Endothelial cell of umbilical vein (primary cell): ENCODE data around the gene SERPINA5. TPM values are rescaled to one million over a fixed set of nuclear protein-coding genes. Genes with fewer than 3 reads are reported as not detected.
"Not testable (repeated sequence)": the region's sequence is repeated elsewhere in the genome, so short reads cannot be mapped to it uniquely, and the experiment has no call there.

ENCODE experiments used
- BruUV-seq: library from RNA; stranded (reverse); fragments of 400-500 nt; replicated peaks from 2 replicates; lab custom pipeline; 2021; lab: Mats Ljungman, UMichigan
- CTCF ChIA-PET: fragments of 300-600, 350-600 bp; sonication (Branson Sonifier 250); formaldehyde crosslinking; loops from one replicate; lab custom pipeline; 2021; ENCODE audit warnings: antibody characterized with exemption, inconsistent platforms; lab: Charles Lee
- POLR2A ChIA-PET: fragments of 300-600, 350-600 bp; sonication (Branson Sonifier 250); formaldehyde crosslinking; loops from one replicate; lab custom pipeline; 2021; ENCODE audit warnings: antibody characterized with exemption, inconsistent platforms; lab: Charles Lee
- DNase-seq: peaks from one replicate; pipeline ENCODE4 v3.0.0-alpha.2; 2011; ENCODE audit warnings: low read depth, low spot score
- FAIRE-seq: peaks from 2 replicates; lab custom pipeline; 2011; peaks lifted over from hg19 to GRCh38; lab: Jason Lieb, UNC
- H2AFZ ChIP-seq: 2 replicates; pipeline ENCODE4 v1.6.0; 2012; ENCODE audit warnings: low read depth, low read length, control low read depth, inconsistent platforms
- H3K27ac ChIP-seq: 2 replicates; pipeline ENCODE4 v1.5.1; 2011; ENCODE audit warnings: low read depth, mild to moderate bottlenecking, control low read depth, low read length, moderate library complexity; ENCODE audit not compliant: insufficient read depth
- H3K27me3 ChIP-seq, 2 experiments: 2 replicates each; pipeline versions ENCODE4 v1.6.0 to v1.6.1; 2011; ENCODE audit warnings: low read length in 2 of 2, mixed read lengths in 1 of 2; ENCODE audit not compliant: control insufficient read depth in 2 of 2, insufficient read depth in 2 of 2
- H3K36me3 ChIP-seq, 2 experiments: 2 replicates in 1 of 2; 3 replicates in 1 of 2; pipeline ENCODE4 v1.5.1; 2011; ENCODE audit warnings: low read length in 2 of 2, mild to moderate bottlenecking in 1 of 2, moderate library complexity in 1 of 2; ENCODE audit not compliant: control insufficient read depth in 2 of 2, insufficient read depth in 2 of 2; ENCODE audit errors: extremely low read depth in 1 of 2
- H3K4me1 ChIP-seq: 3 replicates; pipeline ENCODE4 v1.5.1; 2011; ENCODE audit warnings: mild to moderate bottlenecking, low read length; ENCODE audit not compliant: control insufficient read depth, insufficient read depth; ENCODE audit errors: extremely low read depth
- H3K4me2 ChIP-seq: 2 replicates; pipeline ENCODE4 v1.6.1; 2011; ENCODE audit warnings: low read length, control low read depth, mixed read lengths; ENCODE audit not compliant: insufficient read depth
- H3K4me3 ChIP-seq, 3 experiments: fragments of 200-600 bp in 1 of 3; sonication (generic), shearing (Covaris generic) in 1 of 3; replicated peaks in 1 of 3; 2 replicates each; pipeline ENCODE4 v1.5.1; 2011 to 2016; ENCODE audit warnings: control low read depth in 3 of 3, low read length in 3 of 3, mild to moderate bottlenecking in 2 of 3, inconsistent platforms in 1 of 3, low read depth in 1 of 3, moderate library complexity in 1 of 3; ENCODE audit not compliant: insufficient read depth in 1 of 3
- H3K79me2 ChIP-seq: 2 replicates; pipeline ENCODE4 v1.6.0; 2012; ENCODE audit warnings: low read length, inconsistent platforms; ENCODE audit not compliant: control insufficient read depth, insufficient read depth
- H3K9ac ChIP-seq: replicated peaks from 2 replicates; pipeline ENCODE3; 2011; ENCODE audit warnings: low read length, control low read depth; ENCODE audit not compliant: insufficient read depth; ENCODE audit errors: extremely low read depth
- H3K9me1 ChIP-seq: replicated peaks from 3 replicates; pipeline ENCODE4 v1.6.0; 2011; ENCODE audit warnings: mild to moderate bottlenecking, low read length; ENCODE audit not compliant: control insufficient read depth, insufficient read depth; ENCODE audit errors: extremely low read depth
- H3K9me3 ChIP-seq: replicated peaks from 2 replicates; pipeline ENCODE4 v1.5.1; 2012; ENCODE audit warnings: low read length, inconsistent platforms; ENCODE audit not compliant: control insufficient read depth, insufficient read depth
- H4K20me1 ChIP-seq: replicated peaks from 2 replicates; pipeline ENCODE3; 2011; ENCODE audit warnings: mild to moderate bottlenecking, low read length; ENCODE audit not compliant: control insufficient read depth, insufficient read depth; ENCODE audit errors: extremely low read depth
- EZH2 ChIP-seq: IDR thresholded peaks from 2 replicates; pipeline ENCODE4 v1.6.1; 2012; ENCODE audit warnings: borderline replicate concordance, low read depth, mild to moderate bottlenecking, moderate library complexity, low read length, inconsistent platforms; ENCODE audit not compliant: severe bottlenecking
- FOS ChIP-seq: IDR thresholded peaks from 2 replicates; pipeline ENCODE4 v1.6.1; 2011; ENCODE audit warnings: mild to moderate bottlenecking, low read length, moderate library complexity, borderline replicate concordance; ENCODE audit not compliant: insufficient read depth
- GATA2 ChIP-seq: IDR thresholded peaks from 2 replicates; pipeline ENCODE4 v1.7.0; 2011; ENCODE audit warnings: low read depth, mild to moderate bottlenecking, moderate library complexity, mixed read lengths, low read length; ENCODE audit not compliant: insufficient read length, insufficient read depth
- JUN ChIP-seq: IDR thresholded peaks from 2 replicates; pipeline ENCODE4 v1.6.1; 2011; ENCODE audit warnings: borderline replicate concordance, low read depth; ENCODE audit not compliant: insufficient read length, insufficient read depth
- MYC ChIP-seq: IDR thresholded peaks from one replicate; pipeline ENCODE4 v1.6.1; 2011; ENCODE audit warnings: mild to moderate bottlenecking, low read depth, low read length
- POLR2A ChIP-seq: IDR thresholded peaks from 2 replicates; pipeline ENCODE4 v1.6.1; 2012; ENCODE audit warnings: low read depth, mild to moderate bottlenecking, control low read depth, low read length
- POLR2AphosphoS5 ChIP-seq: IDR thresholded peaks from 2 replicates; pipeline ENCODE4 v1.6.1; 2012; ENCODE audit warnings: low read depth, mild to moderate bottlenecking, control low read depth, low read length, moderate library complexity; ENCODE audit not compliant: insufficient read depth
- dilution Hi-C: fragments of 300-500 bp; cut with MboI; formaldehyde crosslinking; loops from one replicate; pipeline ENCODE4 v1.15.0; 2019; ENCODE audit warnings: low sequenced_read_pairs; ENCODE audit not compliant: extremely low pct_ligation_motif_present
- intact Hi-C: fragments of 100-400 bp; cut with micrococcal nuclease; formaldehyde crosslinking; loops from one replicate; pipeline ENCODE4 v1.10.0; 2022
- polyA plus RNA-seq, 4 experiments: library from polyadenylated mRNA; depleted of rRNA in 3 of 4; stranded (reverse) in 3 of 4; unstranded in 1 of 4; fragments of >200 nt; gene quantifications; 2 replicates each; pipeline versions ENCODE4 v1.2.1 to v1.2.3, GENCODE V29; 2011 to 2012; ENCODE audit warnings: missing spikeins in 1 of 4
- total RNA-seq: library from RNA; stranded (reverse); gene quantifications from 2 replicates; pipeline ENCODE4 v1.2.3, GENCODE V29; 2021
- TF ChIP-seq, protein P1 (sequence below): IDR thresholded peaks from 2 replicates; pipeline ENCODE4 v1.6.1; 2011; ENCODE audit not compliant: insufficient read depth, insufficient read length
- TF ChIP-seq, protein P2 (sequence below), 2 donors: IDR thresholded peaks; 1 replicate in 1 of 2; 2 replicates in 1 of 2; pipeline ENCODE4 v1.5.1; 2011; ENCODE audit warnings: low read length in 2 of 2, mild to moderate bottlenecking in 2 of 2, moderate library complexity in 2 of 2, control low read depth in 1 of 2, inconsistent platforms in 1 of 2, low read depth in 1 of 2; ENCODE audit not compliant: insufficient read depth in 1 of 2; ENCODE audit errors: extremely low read depth in 1 of 2

The SERPINA5 gene
- total and polyA plus RNA-seq, 2 donors (not counting 3 experiments of a cell fraction or from before 2014, with no cell fraction given): 0.12 TPM; not detected in 1

DNA sequence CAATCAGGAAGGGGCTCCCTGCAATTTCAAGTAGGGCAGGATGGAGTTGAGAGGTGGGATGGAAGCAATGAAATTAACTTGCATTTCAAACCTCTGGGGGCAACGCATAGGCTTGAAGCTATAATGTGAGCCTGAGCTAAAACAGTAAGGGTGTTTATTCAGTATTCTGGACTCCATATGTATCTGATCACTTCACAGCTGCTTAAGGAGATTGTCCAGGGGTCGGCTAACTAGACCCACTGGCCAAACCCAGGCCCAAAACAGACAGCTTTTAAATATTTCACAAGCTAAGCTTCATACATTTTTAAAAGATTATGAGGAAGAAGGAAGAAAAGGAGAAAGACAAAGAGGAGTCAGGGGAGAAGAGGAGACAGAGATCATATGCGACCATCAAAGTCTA is 24.1 kb downstream of the SERPINA5 start:
- Histone ChIP-seq H4K20me1 (no peaks in the 10 kb centered on the region), H3K36me3 (no peaks in the 10 kb centered on the region), H3K27ac (no peak overlapping the region), H3K27me3 (no peaks in the 10 kb centered on the region), H3K9me1 (no peaks in the 10 kb centered on the region), H3K79me2 (no peaks in the 10 kb centered on the region), H3K4me3 (no peak overlapping the region), H3K4me2 (no peak overlapping the region), H3K9me3 (no peaks in the 10 kb centered on the region), H3K9ac (no peak overlapping the region), H2AFZ (no peak overlapping the region), H3K4me1 (peaks cover 17% of the 10 kb centered on the region)
- dilution Hi-C loops (no loop called here), intact Hi-C loops (no loop called here)
- ChIA-PET POLR2A (no interaction called here), CTCF (no interaction called here)
- BruUV-seq: no TSS peak
- TF ChIP-seq POLR2AphosphoS5 (no peak), EZH2 (no peak), GATA2 (no peak), POLR2A (no peak), FOS (no peak), MYC (no peak), JUN (no peak)
- TF ChIP-seq, protein P1, sequence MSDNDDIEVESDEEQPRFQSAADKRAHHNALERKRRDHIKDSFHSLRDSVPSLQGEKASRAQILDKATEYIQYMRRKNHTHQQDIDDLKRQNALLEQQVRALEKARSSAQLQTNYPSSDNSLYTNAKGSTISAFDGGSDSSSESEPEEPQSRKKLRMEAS: no peak
- TF ChIP-seq, protein P2, sequence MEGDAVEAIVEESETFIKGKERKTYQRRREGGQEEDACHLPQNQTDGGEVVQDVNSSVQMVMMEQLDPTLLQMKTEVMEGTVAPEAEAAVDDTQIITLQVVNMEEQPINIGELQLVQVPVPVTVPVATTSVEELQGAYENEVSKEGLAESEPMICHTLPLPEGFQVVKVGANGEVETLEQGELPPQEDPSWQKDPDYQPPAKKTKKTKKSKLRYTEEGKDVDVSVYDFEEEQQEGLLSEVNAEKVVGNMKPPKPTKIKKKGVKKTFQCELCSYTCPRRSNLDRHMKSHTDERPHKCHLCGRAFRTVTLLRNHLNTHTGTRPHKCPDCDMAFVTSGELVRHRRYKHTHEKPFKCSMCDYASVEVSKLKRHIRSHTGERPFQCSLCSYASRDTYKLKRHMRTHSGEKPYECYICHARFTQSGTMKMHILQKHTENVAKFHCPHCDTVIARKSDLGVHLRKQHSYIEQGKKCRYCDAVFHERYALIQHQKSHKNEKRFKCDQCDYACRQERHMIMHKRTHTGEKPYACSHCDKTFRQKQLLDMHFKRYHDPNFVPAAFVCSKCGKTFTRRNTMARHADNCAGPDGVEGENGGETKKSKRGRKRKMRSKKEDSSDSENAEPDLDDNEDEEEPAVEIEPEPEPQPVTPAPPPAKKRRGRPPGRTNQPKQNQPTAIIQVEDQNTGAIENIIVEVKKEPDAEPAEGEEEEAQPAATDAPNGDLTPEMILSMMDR (IDR thresholded peaks at IDR 0.05; ENCODE audit: extremely low read depth in 1 of 2, insufficient read depth in 1 of 2, low read depth in 1 of 2, low read length in 2 of 2): no peak
- FAIRE-seq: no peak
- DNase-seq: no peak

DNA sequence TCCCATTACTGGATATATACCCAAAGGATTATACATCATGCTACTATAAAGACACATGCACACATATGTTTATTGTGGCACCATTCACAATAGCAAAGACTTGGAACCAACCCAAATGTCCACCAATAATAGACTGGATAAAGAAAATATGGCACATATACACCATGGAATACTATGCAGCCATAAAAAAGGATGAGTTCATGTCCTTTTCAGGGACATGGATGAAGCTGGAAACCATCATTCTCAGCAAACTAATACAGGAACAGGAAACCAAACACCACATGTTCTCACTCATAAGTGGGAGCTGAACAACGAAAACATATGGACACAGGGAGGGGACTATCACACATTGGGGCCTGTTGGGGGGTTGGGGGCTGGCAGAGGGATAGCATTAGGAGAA is 27.7 kb downstream of the SERPINA5 start:
- H3K36me3 ChIP-seq, H3K27ac ChIP-seq, H3K4me2 ChIP-seq, H3K4me3 ChIP-seq, BruUV-seq, FAIRE-seq, H3K27me3 ChIP-seq, H4K20me1 ChIP-seq, dilution Hi-C loops, H3K9ac ChIP-seq, H3K79me2 ChIP-seq, CTCF ChIA-PET, DNase-seq, H2AFZ ChIP-seq, H3K9me1 ChIP-seq, POLR2A ChIA-PET, H3K4me1 ChIP-seq, H3K9me3 ChIP-seq, intact Hi-C loops: not testable (repeated sequence)
